Ishikawa (cell line): Measurements from ENCODE around the gene NPEPPS.

Experiments used
- CEBPB ChIP-seq: IDR thresholded peaks from 2 replicates; pipeline ENCODE4 v1.6.1; 2012
- CREB1 ChIP-seq: IDR thresholded peaks from 2 replicates; pipeline ENCODE4 v1.6.1; 2012; ENCODE audit warnings: low read depth
- EGR1 ChIP-seq: IDR thresholded peaks from 2 replicates; pipeline ENCODE4 v1.6.1; 2012
- EP300 ChIP-seq: IDR thresholded peaks from 2 replicates; pipeline ENCODE4 v1.6.1; 2012; ENCODE audit warnings: borderline replicate concordance
- FOXM1 ChIP-seq: IDR thresholded peaks from 2 replicates; pipeline ENCODE4 v1.6.1; 2012; ENCODE audit warnings: low read depth, borderline replicate concordance
- MAX ChIP-seq: IDR thresholded peaks from 2 replicates; pipeline ENCODE4 v1.6.1; 2012
- NFIC ChIP-seq: IDR thresholded peaks from 2 replicates; pipeline ENCODE4 v1.6.1; 2012
- RAD21 ChIP-seq: IDR thresholded peaks from 2 replicates; pipeline ENCODE4 v1.6.1; 2012; ENCODE audit warnings: low read depth
- REST ChIP-seq: IDR thresholded peaks from 2 replicates; pipeline ENCODE4 v1.6.1; 2012; ENCODE audit warnings: low read depth, mild to moderate bottlenecking
- TAF1 ChIP-seq: IDR thresholded peaks from 2 replicates; pipeline ENCODE4 v1.6.1; 2012; ENCODE audit warnings: low read depth, mild to moderate bottlenecking
- TCF12 ChIP-seq: IDR thresholded peaks from 2 replicates; pipeline ENCODE4 v1.6.1; 2012; ENCODE audit warnings: low read depth
- TEAD4 ChIP-seq: IDR thresholded peaks from 2 replicates; pipeline ENCODE4 v1.6.1; 2012
- YY1 ChIP-seq: IDR thresholded peaks from 2 replicates; pipeline ENCODE4 v1.6.1; 2012; ENCODE audit warnings: low read depth
- ZBTB7A ChIP-seq: IDR thresholded peaks from 2 replicates; pipeline ENCODE4 v1.6.1; 2012; ENCODE audit warnings: low read depth
- TF ChIP-seq, protein P1 (sequence below): IDR thresholded peaks from 2 replicates; pipeline ENCODE4 v1.6.1; 2012

The NPEPPS gene

GRCh38 chr17:47652570-47652969, 121.7 kb downstream of the NPEPPS start:
- TF ChIP-seq REST = peak; percentile 75
- no peak for TF ChIP-seq EGR1

DNA sequence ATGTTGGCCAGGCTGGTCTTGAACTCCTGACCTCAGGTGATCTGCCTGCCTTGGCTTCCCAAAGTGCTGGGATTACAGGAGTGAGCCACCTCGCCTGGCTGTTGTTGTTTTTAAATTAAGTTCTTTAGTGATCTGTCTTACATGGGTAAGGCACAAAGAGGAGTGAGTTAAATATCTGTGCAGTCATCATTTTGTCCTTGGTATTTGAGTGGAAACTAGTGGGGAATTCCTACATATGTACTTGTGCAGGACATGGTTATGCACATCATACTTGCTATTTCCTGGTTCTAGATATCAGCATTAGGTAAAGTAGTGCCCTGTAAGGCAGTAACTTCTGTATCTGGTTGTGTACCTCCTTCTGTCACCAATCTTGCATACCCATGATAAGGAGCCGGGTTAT, 122.5 kb downstream of the NPEPPS start:
- no peak for TF ChIP-seq TEAD4
- no peak for TF ChIP-seq EP300
- TF ChIP-seq RAD21 = no peak
- TF ChIP-seq CREB1 = no peak
- no peak for TF ChIP-seq CEBPB
- TF ChIP-seq, protein P1, sequence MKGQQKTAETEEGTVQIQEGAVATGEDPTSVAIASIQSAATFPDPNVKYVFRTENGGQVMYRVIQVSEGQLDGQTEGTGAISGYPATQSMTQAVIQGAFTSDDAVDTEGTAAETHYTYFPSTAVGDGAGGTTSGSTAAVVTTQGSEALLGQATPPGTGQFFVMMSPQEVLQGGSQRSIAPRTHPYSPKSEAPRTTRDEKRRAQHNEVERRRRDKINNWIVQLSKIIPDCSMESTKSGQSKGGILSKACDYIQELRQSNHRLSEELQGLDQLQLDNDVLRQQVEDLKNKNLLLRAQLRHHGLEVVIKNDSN = no peak
- no peak for TF ChIP-seq MAX
- no peak for TF ChIP-seq REST

GRCh38 chr17:47654991-47655390, 124.1 kb downstream of the NPEPPS start:
- no peak for TF ChIP-seq ZBTB7A
- TF ChIP-seq, protein P1 = no peak
- TF ChIP-seq TAF1 = no peak
- no peak for TF ChIP-seq CEBPB
- TF ChIP-seq YY1 = no peak
- TF ChIP-seq TCF12 = no peak
- TF ChIP-seq NFIC = no peak
- TF ChIP-seq EP300 = no peak
- TF ChIP-seq FOXM1 = no peak
- no peak for TF ChIP-seq EGR1
- TF ChIP-seq REST = no peak
- TF ChIP-seq TEAD4 = no peak
- no peak for TF ChIP-seq CREB1
- TF ChIP-seq MAX = no peak
- no peak for TF ChIP-seq RAD21

- TF ChIP-seq EGR1 (no peak), REST (no peak), EP300 (no peak), NFIC (no peak), ZBTB7A (no peak), RAD21 (no peak), TAF1 (no peak)
- TF ChIP-seq, protein P1 = no peak
Measured at GRCh38 chr17:47660064-47660492, 129.2 kb downstream of the NPEPPS start.
